GM18502 (cell line): Measurements from ENCODE around the gene RNF26.

Source experiments
- ATAC-seq: cut with Tn5 transposase; IDR thresholded peaks from one replicate; pipeline ENCODE4 v1.9.1; 2021; ENCODE audit warnings: mild to moderate bottlenecking; ENCODE audit not compliant: unreplicated experiment, poor library complexity

Gene RNF26

DNA sequence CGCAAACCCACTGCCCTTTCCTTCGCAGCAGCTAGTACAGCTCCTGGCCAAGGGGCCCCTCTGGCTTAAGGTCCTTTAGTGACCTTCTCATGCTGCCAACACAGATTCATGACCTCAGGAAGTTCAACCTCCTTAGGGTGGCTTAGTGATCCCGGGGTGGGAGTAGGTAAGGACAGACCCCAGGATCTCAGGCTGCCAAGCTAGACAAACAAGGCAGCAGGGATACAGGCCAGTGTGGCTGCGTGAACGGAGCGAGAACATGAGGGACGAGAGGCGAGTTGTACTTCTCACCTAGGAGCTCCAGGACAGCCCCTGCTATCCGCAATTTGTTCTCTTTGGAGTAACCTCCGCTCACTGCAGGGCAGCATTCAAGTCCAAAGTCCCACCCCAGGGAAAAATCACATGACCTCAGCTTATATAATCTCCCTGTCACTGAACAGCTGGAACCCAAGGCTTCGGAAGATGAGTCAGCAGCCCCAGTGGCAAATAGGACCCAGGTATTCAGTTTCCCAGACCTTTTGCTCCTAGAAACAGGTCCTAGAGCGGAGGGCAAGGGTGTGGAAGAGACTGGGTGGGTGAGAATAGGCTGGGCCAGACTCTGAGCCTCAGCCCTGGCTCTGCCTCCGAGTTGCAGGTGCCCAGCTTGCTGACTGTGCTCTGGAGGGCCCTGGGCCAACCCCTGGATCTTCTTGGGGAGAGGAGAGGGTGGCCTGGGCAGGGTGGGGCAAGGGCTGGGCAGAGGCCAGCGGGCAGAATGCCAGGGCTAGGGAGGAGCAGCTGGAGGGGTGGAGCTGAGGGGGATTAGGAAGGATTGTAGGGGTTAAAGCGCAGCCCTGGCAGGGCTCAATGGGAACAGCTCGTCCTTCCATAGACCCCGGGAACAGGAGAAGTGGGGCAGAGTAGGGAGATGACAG is 34.1 kb downstream of the RNF26 start:
- no peak for ATAC-seq

DNA sequence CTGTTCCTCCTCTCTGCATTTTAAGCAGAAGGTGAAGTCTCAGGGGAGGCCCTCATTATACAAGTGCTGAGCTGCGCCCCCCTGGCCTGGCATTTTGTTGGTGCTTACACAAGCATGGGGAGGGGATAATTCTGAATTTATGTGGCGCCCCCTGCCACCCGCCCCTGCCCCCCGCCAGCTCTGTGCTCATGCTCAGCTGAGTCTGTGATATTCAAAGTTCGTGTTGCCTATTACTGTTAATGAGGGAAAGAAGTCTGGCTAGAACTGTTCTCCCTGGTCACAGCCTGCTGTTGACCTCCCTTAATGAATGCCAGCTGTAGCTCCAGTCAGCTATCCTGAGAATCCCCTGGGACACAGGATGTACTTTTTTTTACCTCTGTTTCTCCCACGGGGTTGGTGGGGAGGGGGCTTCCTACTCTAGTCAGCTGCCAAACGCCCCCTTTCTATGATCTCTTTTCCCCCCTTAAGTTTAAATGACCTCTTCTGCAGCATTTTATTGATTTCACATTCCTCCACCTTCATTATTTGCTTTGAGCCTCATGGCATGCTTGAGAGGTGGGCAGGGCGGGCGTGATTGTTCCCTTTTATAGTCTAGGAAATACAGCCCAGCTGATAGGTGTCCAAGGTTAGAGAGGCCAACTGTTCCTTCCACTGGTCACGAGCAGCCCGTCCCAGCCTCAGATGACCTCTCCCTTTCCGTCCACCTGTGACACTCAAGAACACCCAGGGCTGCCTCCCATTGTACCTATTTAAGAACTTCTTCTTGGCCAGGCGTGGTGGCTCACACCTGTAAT is 35.0 kb downstream of the RNF26 start:
- ATAC-seq, result no peak

DNA sequence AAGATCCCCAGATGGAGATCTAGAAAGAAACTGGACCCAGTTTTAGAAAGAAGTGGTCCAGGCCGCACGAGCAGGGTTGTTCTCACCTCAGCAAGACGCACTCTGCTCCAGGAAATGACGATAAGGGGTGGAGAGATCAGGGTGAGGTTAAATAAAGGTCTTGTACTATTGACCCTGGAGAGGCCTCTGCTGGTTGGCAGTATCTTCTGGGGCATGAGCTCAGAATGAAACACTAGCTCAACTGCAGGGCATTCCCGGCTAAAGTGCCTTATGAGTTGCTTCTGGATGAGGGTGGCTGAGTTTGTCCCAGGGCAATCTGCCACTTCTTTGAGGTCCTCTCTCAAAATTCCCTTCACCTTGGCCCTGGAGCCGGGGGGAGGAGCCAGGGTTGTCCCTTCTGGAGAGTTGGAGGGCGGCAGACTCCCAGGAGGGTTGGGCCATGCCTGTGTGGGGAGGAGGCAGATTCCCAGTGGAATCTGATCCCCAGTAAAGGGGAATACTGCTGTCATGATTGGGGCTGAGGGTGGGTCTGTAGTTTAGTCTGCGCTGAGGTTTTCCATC is 36.2 kb downstream of the RNF26 start:
- ATAC-seq, result no peak

DNA sequence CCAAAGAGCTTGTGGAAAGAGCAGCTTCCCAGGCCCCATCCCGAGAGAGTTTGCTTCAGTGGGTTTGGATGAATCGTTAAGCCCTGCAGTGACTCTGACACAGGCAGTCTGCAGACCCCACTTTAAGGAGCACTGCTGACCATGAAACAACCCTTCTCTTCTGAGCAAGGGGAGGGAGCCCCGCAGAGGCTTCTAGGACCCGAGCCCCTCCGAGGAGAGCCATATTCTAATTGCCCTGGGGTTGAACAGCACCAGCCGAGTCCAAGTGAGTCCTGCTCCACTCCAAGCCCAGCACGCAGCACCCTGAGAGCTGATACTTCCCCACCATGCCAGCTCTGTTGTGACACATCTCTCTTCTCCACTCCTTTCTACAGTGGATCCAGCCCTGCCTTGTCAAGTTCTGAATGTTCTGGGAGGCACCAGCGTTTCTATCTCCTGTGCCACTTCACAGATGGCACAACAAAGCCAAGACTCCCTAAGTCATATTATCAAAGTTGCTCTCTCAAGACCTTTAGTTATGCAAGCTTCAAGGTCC is 36.8 kb downstream of the RNF26 start:
- no peak for ATAC-seq

- ATAC-seq, result no peak
These were observed 37.5 kb downstream of the RNF26 start for GRCh38 chr11:119371778-119372182.

DNA sequence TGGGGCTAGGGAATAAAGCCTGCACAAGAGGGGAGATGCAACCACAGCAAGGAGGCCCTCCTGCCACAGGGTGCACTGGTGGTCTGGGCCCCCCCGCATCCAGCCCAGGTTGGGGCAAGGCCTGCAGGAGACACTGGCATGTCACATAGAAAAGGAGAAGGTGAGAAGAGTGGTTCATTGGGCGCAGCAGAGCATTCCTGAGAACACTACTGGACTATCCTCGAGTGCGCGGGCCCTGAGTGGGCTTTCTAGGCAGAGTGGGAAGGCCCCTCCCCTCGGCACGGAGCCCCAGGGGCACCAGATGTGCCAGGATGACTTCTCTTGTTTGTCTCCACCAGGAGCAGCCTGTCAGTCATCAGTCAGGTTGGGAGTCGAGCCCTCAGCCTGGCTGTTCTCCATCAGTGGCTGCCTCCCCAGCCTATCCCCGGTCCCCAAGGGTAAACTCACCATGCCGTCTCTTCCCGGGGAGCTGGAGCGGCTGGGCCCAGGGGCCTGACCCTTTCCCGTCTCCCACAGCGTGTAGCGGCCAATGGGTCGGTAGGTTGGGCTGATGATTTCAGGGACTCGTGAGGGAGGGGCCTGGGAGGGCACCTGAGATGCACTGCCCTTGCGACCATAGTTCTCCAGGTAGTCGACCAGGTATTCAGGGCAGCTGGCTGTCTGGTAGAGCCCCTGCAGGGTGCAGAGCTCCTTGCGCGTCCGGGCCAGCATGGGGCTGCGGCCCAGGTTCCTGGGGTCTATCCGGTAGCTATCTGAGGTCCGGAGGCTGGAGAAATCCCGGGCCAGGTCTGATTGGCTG is 38.1 kb downstream of the RNF26 start:
- ATAC-seq, result no peak

DNA sequence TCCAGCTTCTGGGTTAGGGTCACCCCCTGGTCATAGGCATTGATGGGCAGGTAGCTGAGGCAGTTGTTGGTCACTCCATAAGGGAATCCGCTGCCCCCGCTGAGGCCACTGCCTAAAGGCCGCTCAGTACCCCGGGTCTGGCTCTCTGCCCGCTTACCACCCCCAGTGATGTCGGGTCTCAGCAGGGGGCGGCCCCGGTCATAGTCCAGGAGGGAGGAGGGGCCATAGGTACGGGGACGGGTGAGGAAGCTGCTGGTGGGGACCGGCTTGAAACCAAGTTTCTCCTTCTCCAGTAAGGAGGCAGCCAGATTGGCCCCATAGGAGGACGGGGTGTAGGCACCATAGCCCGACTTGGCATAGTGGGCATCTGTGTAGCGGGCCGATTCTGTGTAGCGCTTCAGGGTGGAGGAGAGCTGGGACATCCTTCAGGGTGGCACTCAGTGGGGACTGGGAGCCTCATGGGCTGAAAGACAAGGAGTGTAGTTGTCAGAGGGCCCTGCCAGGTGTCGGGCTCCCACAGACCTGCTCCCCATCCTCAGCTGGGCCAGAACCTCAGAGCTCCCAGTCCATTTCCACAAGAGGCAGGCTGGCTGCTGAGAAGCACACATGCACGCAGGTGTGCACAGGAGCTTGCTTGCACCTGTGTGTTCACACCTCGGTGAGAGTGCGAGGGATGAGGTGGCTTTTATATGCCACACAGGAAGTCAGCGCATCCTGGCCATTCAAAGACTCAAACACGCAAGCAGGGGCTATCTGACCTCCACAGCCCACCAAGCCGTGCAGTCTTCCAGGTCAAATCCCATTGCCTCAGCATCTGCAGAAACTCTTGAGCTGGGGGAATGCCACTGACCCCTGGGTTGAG is 39.0 kb downstream of the RNF26 start:
- ATAC-seq, result no peak

DNA sequence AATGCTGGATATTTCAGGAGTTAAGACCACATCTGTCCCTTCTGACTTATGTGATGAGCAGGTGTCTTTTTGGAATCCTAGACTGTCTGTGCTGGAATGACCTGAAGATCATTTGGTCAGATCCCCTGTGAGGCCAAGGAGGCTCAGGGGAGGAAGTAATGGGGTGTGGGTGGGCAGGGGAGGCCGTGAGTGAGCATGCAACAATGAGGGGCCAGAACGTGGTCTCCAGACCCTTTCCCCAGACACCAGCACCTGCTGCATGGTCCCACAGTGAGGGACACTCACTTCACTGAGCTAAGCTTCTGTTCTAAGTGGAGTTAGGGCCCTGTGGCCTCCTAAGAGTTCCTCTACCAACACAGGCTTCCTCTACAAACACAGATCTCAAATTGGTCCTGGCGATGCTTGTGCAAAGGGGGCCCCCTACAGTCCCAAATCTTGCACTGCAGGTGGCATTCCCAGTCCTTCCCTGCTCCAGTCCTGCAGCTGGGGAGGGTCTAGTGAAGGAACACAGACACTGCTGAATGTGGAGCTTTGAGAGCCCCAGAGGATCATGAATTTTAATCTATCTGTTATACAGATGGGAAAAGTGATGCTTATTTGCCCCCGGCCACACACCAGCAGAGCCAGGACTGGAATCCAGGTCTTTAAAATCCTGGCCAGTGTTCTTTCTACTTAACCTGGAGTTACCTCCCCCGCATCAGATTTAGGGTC is 39.7 kb downstream of the RNF26 start:
- no peak for ATAC-seq

DNA sequence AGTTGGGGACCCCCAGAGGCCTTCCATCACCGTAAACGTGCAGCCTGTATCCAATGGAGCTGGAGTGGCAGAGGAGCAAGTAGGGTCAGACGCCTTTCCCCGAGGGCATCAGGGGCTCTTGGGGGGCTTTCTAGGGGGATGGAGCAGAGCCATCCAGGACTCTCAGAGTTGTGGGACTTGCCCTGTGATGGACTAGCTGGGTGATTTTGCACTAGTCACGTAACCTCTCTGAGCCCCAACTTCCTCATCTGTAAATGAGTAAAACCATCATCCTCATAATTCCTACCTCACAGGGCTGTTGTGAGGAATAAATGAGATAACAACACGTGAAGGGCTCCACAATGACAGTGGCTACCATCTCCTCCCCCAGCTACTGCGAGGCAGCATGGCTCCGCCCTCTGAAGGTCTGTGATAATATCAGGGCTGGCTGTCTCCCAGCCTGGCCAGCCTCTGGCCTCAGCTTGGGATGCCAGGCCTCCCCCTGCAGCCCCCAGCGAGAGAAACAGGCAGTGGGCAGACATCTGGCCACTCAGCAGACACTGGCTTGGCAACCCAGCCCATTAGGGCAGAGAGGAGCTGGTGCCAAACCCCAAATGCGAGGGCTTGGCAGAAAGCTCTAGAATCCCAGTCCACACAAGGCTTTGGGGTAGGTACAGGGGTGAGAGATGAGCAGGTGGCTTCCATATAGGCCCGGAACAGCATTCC is 40.5 kb downstream of the RNF26 start:
- ATAC-seq, result no peak

DNA sequence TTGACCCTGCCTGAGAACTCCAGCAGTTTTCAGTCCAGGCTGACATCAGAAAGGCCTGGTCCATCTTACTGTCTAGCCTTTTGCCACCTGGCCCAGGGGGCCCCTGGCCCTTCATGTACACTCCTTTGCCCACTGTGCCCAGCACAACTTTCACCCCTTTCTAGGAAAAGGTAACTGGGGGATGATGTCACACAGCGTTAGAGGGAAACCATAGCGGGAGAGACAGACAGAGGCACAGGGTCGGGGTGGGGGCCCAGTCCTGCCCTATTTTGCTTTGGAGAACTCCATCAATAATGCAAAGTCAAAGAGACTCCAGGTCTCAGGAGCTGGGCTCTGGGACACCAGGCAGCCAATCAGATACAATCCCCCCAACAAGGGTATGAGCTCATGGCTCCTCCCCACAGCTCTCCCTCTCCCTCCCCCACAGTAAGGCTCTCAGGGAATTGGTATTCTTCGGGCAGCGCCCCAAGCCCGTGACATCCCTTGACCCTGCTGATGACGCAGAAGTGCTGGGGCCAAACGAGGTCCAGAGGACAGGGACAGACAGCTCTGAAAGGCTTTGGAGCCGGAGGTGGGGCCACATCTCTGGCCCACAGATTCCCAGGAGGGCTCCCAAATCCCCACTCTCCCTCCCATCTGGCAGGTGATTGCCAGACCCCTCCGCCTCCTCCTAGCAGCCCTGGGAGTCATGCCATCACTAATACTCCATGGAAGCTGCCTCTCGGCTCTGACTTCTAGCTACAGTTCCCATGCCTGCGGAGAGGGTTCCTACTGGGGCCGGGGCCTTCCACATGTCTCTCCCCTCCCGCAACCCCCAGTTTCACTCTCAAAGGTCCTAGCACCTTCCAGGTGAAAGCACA is 41.2 kb downstream of the RNF26 start:
- ATAC-seq, result no peak

- ATAC-seq, result no peak
These were observed 42.0 kb downstream of the RNF26 start for GRCh38 chr11:119376197-119376847.

DNA sequence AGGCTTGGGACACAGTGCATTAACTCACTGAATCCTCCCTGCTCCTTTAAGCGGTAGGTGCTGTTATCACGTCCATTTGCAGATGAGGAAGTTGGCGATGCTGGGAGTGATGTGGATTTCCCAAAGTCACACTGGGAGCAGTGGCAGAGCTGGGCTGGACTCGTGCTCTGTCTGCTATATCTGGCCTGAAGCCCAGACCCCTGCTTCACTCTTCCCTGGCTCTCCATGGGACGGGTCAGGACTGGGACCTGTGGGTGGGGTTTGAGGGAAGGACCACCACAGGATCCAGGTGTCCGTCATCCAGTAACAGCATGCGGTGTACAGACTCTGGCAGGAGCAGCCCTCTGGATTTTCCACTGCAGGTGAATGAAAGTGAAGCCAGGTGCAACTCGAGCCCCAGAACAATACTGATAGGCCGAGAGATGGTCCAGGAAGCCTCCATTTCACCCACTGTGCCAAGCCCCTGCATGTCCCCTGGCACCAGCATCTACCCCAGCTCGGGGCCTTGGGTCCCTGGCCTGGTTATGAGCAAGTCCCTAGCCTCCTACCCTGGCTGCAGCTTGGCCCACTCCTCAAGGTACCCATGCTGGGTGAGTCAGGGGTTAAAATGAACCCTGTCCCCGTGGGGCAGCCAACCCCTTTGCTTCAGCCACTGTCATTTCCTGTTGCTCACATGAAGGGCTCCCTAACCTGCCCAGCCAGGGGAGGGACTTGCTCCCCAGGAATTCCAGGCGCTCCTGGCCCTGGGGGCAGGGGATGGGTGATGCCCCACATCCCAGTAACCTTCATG is 43.0 kb downstream of the RNF26 start:
- no peak for ATAC-seq

DNA sequence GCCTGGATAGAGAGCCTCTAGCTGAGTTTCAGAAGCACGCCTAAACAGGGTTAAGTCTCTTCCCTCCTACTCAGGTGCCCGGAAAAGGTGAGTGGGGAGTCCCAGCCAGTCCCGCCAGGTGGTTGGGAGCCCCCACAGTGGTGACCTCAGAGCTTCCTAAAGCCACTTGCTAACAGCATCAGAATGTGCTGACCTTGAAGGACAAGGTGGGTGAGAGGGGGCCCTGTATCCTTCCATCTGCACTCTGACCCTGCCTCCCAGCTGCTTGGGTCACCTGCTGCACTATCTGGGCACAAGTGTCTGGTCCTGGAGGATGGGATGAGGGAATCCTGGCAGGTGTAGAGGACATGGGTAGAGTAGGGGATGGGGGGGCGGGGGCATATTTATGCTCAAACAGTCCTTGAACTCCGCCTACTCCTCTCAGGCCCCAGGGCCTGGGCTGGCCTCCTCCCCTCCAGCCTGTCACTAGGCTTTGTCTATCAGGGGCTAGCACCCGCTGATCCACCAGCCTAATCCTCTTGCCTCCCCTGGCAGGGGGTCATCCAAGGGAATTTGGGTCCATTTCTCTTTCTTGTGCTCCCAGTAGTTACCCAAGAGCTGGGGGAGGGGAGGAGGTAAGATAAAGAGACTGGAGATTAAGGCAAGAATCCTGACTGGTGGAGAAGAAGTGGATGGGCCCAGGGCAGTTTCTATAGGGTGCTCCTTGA is 43.8 kb downstream of the RNF26 start:
- no peak for ATAC-seq

GRCh38 chr11:119378851-119379465 is 44.6 kb downstream of the RNF26 start:
- ATAC-seq, result no peak
